ENCODE data around the gene EMILIN2.

Gene EMILIN2

GRCh38 chr18:2905854-2906703 is 59.3 kb downstream of the EMILIN2 start:
- peaks cover 8% of the 10 kb centered on the region for H3K79me1 ChIP-seq (ENCODE audit: low read length)
- H3K36me3 ChIP-seq (ENCODE audit: control insufficient read depth, insufficient read depth, low read length): peaks cover 2% of the 10 kb centered on the region
- H2BK15ac ChIP-seq (replicated peaks; ENCODE audit: low read depth): no peak overlapping the region
- H4K5ac ChIP-seq (ENCODE audit: low read length): no peak overlapping the region
- H3K27me3 ChIP-seq (ENCODE audit: insufficient read depth, low read length, poor library complexity): no peaks in the 10 kb centered on the region
- H3K56ac ChIP-seq (ENCODE audit: low read length): peak overlapping the region; percentile 84
- no CpG with 5 or more reads among the region's 92 CpGs for WGBS (ENCODE audit: extremely low coverage, insufficient coverage, low lambda C conversion rate)
- H2AK5ac ChIP-seq (ENCODE audit: low read length): no peak overlapping the region
- peak; percentile 62 for DNase-seq
- peak overlapping the region; percentile 92 for H3K18ac ChIP-seq (ENCODE audit: low read length)
- peak overlapping the region; percentile 75 for H3K23ac ChIP-seq (ENCODE audit: low read length)
- H4K8ac ChIP-seq (ENCODE audit: low read depth, low read length): peak overlapping the region; percentile 83
- no peak overlapping the region for H2BK5ac ChIP-seq (ENCODE audit: low read length)
- H3K4me2 ChIP-seq (ENCODE audit: low read length): peak overlapping the region; percentile 49
- peak overlapping the region; percentile 57 for H3K4me3 ChIP-seq (ENCODE audit: low read length)
- H3K27ac ChIP-seq (ENCODE audit: low read depth, low read length): peak overlapping the region; percentile 64
- peak overlapping the region; percentile 90 for H3K9ac ChIP-seq (ENCODE audit: low read length)
- H3K4me1 ChIP-seq (ENCODE audit: control insufficient read depth, low read depth, low read length): no peaks in the 10 kb centered on the region
- H3K79me2 ChIP-seq (ENCODE audit: control insufficient read depth, insufficient read depth, low read length): peaks cover 3% of the 10 kb centered on the region
- peak overlapping the region; percentile 84 for H3K4ac ChIP-seq (ENCODE audit: low read depth, low read length)
- H2BK120ac ChIP-seq (ENCODE audit: low read depth, low read length): peak overlapping the region; percentile 34

GRCh38 chr18:2906704-2907549 is 60.1 kb downstream of the EMILIN2 start:
- H3K18ac ChIP-seq (ENCODE audit: low read length): peak overlapping the region; percentile 92
- peak overlapping the region; percentile 83 for H3K4me2 ChIP-seq (ENCODE audit: low read length)
- peak overlapping the region; percentile 84 for H3K4ac ChIP-seq (ENCODE audit: low read depth, low read length)
- peaks cover 2% of the 10 kb centered on the region for H3K36me3 ChIP-seq (ENCODE audit: control insufficient read depth, insufficient read depth, low read length)
- no peak overlapping the region for H2BK5ac ChIP-seq (ENCODE audit: low read length)
- H3K4me1 ChIP-seq (ENCODE audit: control insufficient read depth, low read depth, low read length): no peaks in the 10 kb centered on the region
- peak overlapping the region; percentile 83 for H4K8ac ChIP-seq (ENCODE audit: low read depth, low read length)
- peak overlapping the region; percentile 38 for H3K27ac ChIP-seq (ENCODE audit: low read depth, low read length)
- peak overlapping the region; percentile 90 for H3K9ac ChIP-seq (ENCODE audit: low read length)
- H3K27me3 ChIP-seq (ENCODE audit: insufficient read depth, low read length, poor library complexity): no peaks in the 10 kb centered on the region
- peak overlapping the region; percentile 92 for H3K23ac ChIP-seq (ENCODE audit: low read length)
- H2BK15ac ChIP-seq (replicated peaks; ENCODE audit: low read depth): no peak overlapping the region
- no CpG with 5 or more reads among the region's 73 CpGs for WGBS (ENCODE audit: extremely low coverage, insufficient coverage, low lambda C conversion rate)
- peak overlapping the region; percentile 84 for H3K56ac ChIP-seq (ENCODE audit: low read length)
- peaks cover 8% of the 10 kb centered on the region for H3K79me1 ChIP-seq (ENCODE audit: low read length)
- H2BK120ac ChIP-seq (ENCODE audit: low read depth, low read length): no peak overlapping the region
- no peak overlapping the region for H4K5ac ChIP-seq (ENCODE audit: low read length)
- H2AK5ac ChIP-seq (ENCODE audit: low read length): no peak overlapping the region
- peak; percentile 47 for DNase-seq
- H3K79me2 ChIP-seq (ENCODE audit: control insufficient read depth, insufficient read depth, low read length): peaks cover 3% of the 10 kb centered on the region
- peak overlapping the region; percentile 57 for H3K4me3 ChIP-seq (ENCODE audit: low read length)

- H3K9ac ChIP-seq (ENCODE audit: low read length): peak overlapping the region; percentile 90
- H4K5ac ChIP-seq (ENCODE audit: low read length): no peak overlapping the region
- no peaks in the 10 kb centered on the region for H3K4me1 ChIP-seq (ENCODE audit: control insufficient read depth, low read depth, low read length)
- no peak overlapping the region for H2AK5ac ChIP-seq (ENCODE audit: low read length)
- no CpG with 5 or more reads among the region's 5 CpGs for WGBS (ENCODE audit: extremely low coverage, insufficient coverage, low lambda C conversion rate)
- no peak overlapping the region for H3K18ac ChIP-seq (ENCODE audit: low read length)
- H3K27ac ChIP-seq (ENCODE audit: low read depth, low read length): no peak overlapping the region
- peak overlapping the region; percentile 84 for H3K56ac ChIP-seq (ENCODE audit: low read length)
- peak overlapping the region; percentile 83 for H3K4me2 ChIP-seq (ENCODE audit: low read length)
- H4K8ac ChIP-seq (ENCODE audit: low read depth, low read length): no peak overlapping the region
- H2BK5ac ChIP-seq (ENCODE audit: low read length): no peak overlapping the region
- peaks cover 2% of the 10 kb centered on the region for H3K36me3 ChIP-seq (ENCODE audit: control insufficient read depth, insufficient read depth, low read length)
- H2BK15ac ChIP-seq (replicated peaks; ENCODE audit: low read depth): no peak overlapping the region
- no peaks in the 10 kb centered on the region for H3K27me3 ChIP-seq (ENCODE audit: insufficient read depth, low read length, poor library complexity)
- H2BK120ac ChIP-seq (ENCODE audit: low read depth, low read length): no peak overlapping the region
- no peak overlapping the region for H3K4ac ChIP-seq (ENCODE audit: low read depth, low read length)
- no peak overlapping the region for H3K23ac ChIP-seq (ENCODE audit: low read length)
- peaks cover 8% of the 10 kb centered on the region for H3K79me1 ChIP-seq (ENCODE audit: low read length)
- no peak for DNase-seq
- peaks cover 3% of the 10 kb centered on the region for H3K79me2 ChIP-seq (ENCODE audit: control insufficient read depth, insufficient read depth, low read length)
- no peak overlapping the region for H3K4me3 ChIP-seq (ENCODE audit: low read length)
Observed at GRCh38 chr18:2907550-2908135, 60.8 kb downstream of the EMILIN2 start.

DNA sequence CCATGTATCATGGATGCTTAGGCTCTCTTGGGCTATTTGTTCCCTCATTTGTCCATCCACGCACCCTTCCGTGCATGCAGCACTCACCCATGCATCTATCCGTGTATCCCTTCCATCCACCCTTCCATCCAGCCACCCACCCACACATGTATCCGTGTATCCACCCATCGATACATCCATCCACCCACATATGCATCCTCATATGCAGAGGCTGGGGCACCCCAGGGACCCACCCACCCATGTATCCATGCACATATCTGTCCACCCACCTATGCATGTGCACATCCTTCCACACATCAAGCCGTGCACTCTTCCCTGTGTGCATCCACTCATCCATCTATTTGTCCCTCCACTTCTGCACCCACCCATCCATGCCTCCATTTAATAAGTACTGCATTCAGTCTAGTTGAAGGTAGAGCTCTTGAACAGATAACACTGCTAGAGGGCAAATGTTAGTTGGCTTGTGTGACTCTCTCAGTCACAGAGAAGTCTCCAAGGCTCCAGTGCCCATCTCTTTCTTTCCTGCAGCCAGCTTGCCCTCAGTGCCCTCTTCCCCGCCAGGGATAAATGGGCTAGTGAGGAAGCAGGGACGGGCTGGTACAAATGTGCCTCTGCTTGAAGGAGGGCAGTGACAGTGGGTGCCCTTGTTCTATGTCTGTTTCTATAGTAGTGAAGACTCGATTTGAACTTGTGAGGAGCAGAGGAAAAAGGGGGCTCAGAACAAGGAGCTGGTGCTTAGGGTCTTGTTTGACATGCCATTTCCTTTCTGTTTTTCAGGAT is 61.5 kb downstream of the EMILIN2 start:
- H3K23ac ChIP-seq (ENCODE audit: low read length): no peak overlapping the region
- H2AK5ac ChIP-seq (ENCODE audit: low read length): no peak overlapping the region
- H3K4me1 ChIP-seq (ENCODE audit: control insufficient read depth, low read depth, low read length): no peaks in the 10 kb centered on the region
- H3K27ac ChIP-seq (ENCODE audit: low read depth, low read length): no peak overlapping the region
- peaks cover 3% of the 10 kb centered on the region for H3K79me2 ChIP-seq (ENCODE audit: control insufficient read depth, insufficient read depth, low read length)
- H4K8ac ChIP-seq (ENCODE audit: low read depth, low read length): no peak overlapping the region
- peaks cover 8% of the 10 kb centered on the region for H3K79me1 ChIP-seq (ENCODE audit: low read length)
- H4K5ac ChIP-seq (ENCODE audit: low read length): no peak overlapping the region
- WGBS (ENCODE audit: extremely low coverage, insufficient coverage, low lambda C conversion rate): no CpG with 5 or more reads among the region's 9 CpGs
- peaks cover 2% of the 10 kb centered on the region for H3K36me3 ChIP-seq (ENCODE audit: control insufficient read depth, insufficient read depth, low read length)
- H2BK5ac ChIP-seq (ENCODE audit: low read length): no peak overlapping the region
- no peak for DNase-seq
- H3K27me3 ChIP-seq (ENCODE audit: insufficient read depth, low read length, poor library complexity): no peaks in the 10 kb centered on the region
- no peak overlapping the region for H3K18ac ChIP-seq (ENCODE audit: low read length)
- H3K4ac ChIP-seq (ENCODE audit: low read depth, low read length): no peak overlapping the region
- no peak overlapping the region for H3K4me2 ChIP-seq (ENCODE audit: low read length)
- H2BK15ac ChIP-seq (replicated peaks; ENCODE audit: low read depth): no peak overlapping the region
- no peak overlapping the region for H3K4me3 ChIP-seq (ENCODE audit: low read length)
- no peak overlapping the region for H2BK120ac ChIP-seq (ENCODE audit: low read depth, low read length)
- no peak overlapping the region for H3K56ac ChIP-seq (ENCODE audit: low read length)
- H3K9ac ChIP-seq (ENCODE audit: low read length): no peak overlapping the region

- Histone ChIP-seq H2BK15ac (replicated peaks; ENCODE audit: low read depth) (no peak overlapping the region), H3K4me2 (ENCODE audit: low read length) (no peak overlapping the region), H4K8ac (ENCODE audit: low read depth, low read length) (no peak overlapping the region), H3K27me3 (ENCODE audit: insufficient read depth, low read length, poor library complexity) (no peaks in the 10 kb centered on the region), H3K36me3 (ENCODE audit: control insufficient read depth, insufficient read depth, low read length) (peaks cover 2% of the 10 kb centered on the region), H2BK5ac (ENCODE audit: low read length) (no peak overlapping the region), H3K56ac (ENCODE audit: low read length) (no peak overlapping the region), H3K4me3 (ENCODE audit: low read length) (no peak overlapping the region), H2BK120ac (ENCODE audit: low read depth, low read length) (no peak overlapping the region), H3K79me2 (ENCODE audit: control insufficient read depth, insufficient read depth, low read length) (peaks cover 3% of the 10 kb centered on the region), H3K18ac (ENCODE audit: low read length) (no peak overlapping the region), H4K5ac (ENCODE audit: low read length) (no peak overlapping the region), H3K4me1 (ENCODE audit: control insufficient read depth, low read depth, low read length) (no peaks in the 10 kb centered on the region), H3K4ac (ENCODE audit: low read depth, low read length) (no peak overlapping the region), H3K9ac (ENCODE audit: low read length) (no peak overlapping the region), H3K79me1 (ENCODE audit: low read length) (peaks cover 8% of the 10 kb centered on the region), H3K27ac (ENCODE audit: low read depth, low read length) (no peak overlapping the region), H3K23ac (ENCODE audit: low read length) (no peak overlapping the region), H2AK5ac (ENCODE audit: low read length) (no peak overlapping the region)
- DNase-seq: no peak
- WGBS (ENCODE audit: extremely low coverage, insufficient coverage, low lambda C conversion rate): no CpG with 5 or more reads among the region's 2 CpGs
Observed at GRCh38 chr18:2908946-2909335, 62.1 kb downstream of the EMILIN2 start.

Data from mesendoderm (in vitro differentiated cells).